ENCODE results near the gene TUB.

GRCh38 chr11:8083871-8084281, 2.9 kb downstream of the TUB start:
- TF ChIP-seq POLR2AphosphoS5 (IDR thresholded peaks at IDR 0.05; ENCODE audit: low read depth, low read length): no peak
- TF ChIP-seq REST (IDR thresholded peaks at IDR 0.05; ENCODE audit: insufficient read depth in 1 of 2, low read depth in 2 of 2, low read length in 2 of 2): no peak
- TF ChIP-seq SIN3A (IDR thresholded peaks at IDR 0.05; ENCODE audit: borderline replicate concordance, insufficient read depth, low read length): no peak

Measured in PFSK-1 (cell line).